HS-5 (cell line): ENCODE measurements around the gene DIP2C.

ENCODE experiments used
- DNase-seq: peaks from one replicate; pipeline ENCODE4 v3.0.0-alpha.2; 2012; ENCODE audit warnings: low read depth

The DIP2C gene

DNA sequence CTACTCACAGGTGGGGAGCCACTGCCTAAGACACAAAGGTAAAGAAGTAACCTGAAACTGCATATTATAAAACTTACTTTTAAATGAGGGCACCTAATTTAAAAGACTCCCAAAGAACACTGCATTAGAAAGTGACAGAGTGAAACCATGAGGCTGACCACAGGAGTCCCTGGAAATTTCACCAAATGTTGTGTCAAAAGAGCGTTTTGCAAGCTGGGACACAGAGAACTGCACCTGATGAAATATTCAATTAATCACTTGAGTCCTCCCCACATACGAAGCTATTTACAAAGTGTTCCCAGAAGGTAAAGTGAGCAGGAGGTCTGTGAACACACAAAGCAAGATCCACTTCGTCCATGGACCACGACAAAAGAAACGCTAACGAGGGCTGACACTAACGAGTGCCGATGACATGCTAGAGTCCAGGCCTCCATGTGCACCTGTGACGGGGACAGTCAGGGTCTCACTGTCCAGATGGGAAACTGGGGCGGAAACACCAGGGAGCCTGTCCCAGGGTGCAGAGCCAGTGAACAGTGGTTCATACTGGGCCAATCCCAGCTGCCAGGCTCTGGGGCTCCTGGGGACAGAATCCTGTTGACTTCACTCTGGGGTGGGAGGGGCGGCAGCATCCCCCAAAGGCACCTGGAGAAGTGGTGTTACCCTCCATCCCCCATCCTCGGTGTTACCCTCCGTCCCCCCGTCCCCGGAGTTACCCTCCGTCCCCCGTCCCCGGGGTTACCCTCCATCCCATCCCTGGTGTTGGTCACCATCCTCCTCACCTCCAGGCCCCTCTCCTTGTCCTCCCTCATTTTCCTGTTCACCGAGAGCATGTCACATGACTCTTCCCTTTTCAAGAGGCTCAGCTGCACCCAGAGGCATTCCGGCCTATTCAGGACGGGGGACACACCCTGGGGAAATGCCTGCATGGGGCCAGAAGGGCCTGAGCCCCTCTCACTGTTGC, 63.4 kb downstream of the DIP2C start:
- no peak for DNase-seq

DNA sequence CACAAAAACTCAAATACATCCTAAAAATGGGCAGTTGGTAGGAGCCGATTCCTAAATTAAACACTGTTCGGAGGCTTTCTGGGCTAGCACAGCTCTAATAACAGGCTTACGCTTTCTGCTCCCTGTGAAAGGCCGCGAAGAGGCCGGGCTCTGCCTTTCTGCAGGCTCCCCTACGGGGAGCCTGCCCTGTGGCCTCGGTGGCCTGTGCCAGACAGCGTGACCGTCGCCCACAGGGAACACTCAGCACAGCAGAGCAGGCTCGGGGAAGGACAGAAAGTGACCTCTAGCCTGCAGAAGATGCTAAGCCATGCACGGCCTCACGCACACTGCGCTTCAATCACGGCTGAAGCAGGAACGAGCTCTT, 64.2 kb downstream of the DIP2C start:
- DNase-seq: no peak

DNA sequence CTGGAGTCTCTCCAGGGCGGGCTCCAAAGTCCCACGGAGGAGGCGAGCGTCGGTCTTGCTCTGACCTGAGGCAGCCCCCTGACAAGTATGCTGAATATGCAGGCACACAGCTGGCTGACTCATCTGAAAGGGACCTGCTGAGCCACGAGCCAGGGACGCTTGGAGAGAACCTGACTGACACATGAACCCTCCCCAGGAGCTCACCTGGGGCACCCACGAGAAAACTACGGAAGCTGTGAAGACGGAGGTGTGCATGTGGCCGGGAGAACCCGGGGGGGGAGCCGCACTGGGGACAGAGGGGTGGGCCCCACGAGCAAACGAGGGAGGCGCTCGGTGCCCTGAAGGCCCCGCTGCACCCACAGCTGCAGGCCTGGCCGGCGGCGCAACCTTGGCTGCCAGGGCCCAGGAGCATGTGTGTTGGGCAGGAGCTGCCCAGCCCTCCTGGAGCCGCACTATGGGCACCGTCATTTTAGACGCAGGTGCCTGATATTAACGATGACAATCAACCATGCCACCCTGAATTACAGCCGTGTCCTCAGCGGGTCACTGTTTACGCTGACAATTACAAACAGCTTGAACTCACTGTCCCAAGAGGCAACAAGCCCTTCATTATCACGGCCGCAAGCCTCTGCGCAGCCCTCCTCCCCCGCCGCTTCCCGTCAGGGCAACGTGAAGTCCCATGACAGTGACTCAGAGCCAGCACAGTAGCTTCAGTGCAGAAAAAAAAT, 64.7 kb downstream of the DIP2C start:
- DNase-seq: no peak

DNA sequence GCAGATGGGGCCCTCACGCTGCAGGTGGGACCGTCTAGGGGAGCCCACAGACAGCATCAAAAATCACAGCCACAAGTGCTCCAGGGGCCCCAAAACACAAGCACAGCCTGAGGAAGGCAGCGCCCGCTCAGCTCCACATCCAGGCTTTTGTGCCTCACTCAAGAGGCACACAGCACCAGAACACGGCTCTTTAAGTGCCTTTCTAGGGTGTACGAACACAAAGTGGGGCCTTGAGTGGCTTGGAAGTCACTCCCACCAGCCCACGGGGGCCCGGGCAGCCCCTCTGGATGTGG, 65.2 kb downstream of the DIP2C start:
- DNase-seq: no peak

DNA sequence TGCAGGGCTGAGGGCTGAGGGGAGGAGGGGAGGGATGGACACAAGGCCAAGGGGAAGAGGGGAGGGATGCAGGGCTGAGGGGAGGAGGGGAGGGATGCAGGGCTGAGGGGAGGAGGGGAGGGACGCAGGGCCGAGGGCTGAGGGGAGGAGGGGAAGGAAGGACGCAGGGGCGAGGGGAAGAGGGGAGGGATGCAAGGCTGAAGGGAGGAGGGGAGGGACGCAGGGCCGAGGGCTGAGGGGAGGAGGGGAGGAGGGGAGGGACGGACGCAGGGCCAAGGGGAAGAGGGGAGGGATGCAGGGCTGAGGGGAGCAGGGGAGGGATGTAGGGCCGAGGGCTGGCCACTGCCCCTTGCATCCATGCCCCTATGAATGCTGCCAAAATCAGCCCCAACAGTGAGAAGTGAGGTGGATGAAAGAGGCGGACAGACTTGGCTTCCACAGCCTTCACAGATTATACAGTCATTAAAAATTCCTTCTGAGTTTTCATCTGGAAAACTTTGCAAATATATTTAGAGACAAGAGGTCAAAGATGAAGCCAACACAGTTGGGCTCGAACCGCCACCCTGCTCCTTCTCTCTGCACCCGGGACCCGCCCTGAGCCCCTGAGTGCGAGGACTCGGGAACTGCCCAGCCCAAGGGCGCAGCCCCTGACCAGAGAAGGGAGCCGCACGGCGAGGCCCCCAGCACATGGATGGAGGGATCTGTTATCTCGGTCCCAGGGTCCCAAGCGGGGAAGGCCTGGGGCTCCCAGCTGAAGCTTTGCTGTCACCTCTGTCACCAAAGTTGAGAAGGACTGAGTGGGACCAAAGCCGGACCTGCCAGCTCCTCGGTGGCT, 65.8 kb downstream of the DIP2C start:
- DNase-seq: no peak

DNA sequence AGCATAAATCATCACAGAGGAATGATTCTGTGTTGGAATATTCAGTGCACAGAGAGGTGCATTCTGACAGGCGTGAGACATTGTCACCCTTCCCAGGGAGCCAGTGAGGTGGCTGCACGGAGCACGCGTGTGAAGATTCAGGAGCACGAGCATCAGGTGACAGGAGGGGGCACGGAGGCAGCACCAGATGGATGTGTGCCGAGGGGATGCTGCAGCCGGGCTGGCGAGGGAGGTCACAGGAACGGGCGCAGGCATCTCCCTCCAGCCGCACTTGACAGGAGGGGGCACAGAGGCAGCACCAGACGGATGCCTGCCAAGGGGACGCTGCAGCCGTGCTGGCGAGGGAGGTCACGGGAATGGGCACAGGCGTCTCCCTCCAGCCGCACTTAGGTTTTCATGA, 66.5 kb downstream of the DIP2C start:
- no peak for DNase-seq

DNA sequence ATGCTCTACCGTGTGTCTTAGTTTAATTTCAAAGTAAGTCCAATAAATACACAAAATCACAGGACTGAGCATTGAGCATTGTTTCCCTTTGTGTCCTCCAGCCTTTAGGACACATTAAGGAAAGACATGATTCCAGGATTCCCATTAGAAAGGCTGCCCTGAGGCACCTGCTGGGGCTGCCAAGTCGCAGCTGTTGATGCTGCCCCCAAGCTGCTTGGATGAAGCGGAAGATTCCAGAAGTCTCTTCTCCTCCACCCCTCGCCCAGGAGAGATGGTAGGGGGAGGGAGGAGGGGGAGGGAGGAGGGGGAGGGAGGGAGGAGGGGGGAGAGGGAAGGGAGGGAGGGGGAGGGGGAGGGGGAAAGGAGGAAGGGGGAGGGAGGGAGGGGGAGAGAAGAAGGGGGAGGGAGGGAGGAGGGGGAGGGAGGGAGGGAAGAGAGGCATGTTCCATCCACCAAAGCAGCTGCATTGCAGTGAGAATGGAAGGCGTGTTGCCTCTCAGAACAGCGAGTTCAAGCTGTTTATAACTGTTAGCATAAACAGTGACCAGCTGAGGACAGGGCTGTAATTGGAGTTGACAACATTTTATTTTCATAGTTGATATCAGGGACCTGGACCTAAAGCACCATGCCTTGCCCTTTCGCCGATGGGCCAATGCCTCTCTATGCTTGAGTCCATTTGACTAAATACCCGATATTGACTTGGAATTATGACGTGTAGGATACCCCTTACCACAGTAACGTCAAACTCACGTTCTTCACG, 67.3 kb downstream of the DIP2C start:
- DNase-seq: no peak

DNA sequence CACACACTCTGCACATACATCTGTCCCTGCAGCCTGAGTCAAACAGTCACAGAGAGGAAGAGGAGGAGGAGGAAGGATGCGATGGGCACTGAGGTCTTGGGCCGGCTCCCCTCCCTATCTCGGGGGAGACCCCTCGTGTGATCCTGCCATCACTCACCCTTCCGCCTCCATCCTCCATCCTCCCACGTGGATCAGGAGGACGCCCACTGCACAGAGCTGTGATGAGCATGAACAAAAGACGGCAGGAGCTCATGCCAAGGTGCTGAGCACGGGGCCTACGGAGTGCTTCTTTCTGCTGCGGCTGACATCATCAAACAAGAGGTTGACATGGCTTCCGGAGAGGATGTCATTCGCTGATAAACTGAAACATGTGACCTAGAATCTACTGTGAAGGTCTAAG, 68.0 kb downstream of the DIP2C start:
- DNase-seq: no peak

DNA sequence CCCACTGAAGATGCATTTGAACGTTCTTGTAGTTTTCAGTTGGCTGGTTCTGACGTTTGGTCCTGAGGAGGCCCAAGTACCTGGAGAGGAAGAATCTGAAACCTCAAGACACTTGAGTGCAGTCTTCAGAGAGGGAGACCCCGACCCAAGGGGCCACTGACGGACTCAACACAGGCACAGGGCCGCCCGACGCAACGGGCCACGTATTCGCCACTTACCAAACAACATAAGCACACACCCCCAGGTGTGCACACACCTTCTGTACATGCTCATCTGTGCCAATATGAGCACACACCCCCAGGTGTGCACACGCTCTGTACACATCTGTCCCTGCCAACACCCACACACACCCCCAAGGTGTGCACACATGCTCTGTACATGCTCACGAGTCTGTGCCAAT, 68.5 kb downstream of the DIP2C start:
- no peak for DNase-seq

DNA sequence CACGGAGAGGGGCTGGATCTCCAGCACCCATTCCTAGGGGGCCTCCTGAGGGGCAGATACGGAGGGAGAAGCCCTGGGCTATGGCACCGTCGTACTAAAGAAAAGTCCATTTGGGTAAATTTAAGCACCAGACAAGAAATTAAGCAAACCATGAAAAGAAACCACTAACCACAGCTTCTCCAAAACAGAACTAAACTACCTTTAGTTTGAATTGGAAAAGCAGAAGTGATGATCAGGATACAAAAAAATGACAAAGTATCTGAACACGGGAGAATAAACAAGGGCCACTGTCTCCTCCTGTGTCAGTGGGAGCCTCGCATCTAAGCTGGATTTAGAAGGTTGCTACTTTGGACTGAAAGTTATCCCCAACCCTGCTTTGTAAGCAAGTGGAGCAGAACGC, 69.1 kb downstream of the DIP2C start:
- no peak for DNase-seq

DNA sequence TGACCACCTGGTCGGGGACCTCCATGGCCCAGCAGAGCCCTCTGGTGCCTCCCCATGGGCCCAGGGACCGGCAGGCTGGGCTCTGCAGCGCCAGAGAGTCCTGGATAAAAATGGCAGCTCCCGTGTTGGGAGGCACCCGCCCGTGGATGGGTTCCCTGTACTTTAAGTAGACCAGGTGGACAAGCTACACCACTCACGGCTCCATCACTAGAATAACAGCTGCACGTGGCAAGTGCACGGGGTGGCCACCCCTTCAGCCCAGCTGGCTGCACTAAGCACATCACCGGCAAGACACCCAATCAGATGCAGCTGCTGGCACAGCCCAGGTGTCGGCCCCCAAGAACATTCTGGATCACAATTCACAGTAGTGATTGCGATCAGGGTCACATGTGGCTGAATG, 69.8 kb downstream of the DIP2C start:
- no peak for DNase-seq

DNA sequence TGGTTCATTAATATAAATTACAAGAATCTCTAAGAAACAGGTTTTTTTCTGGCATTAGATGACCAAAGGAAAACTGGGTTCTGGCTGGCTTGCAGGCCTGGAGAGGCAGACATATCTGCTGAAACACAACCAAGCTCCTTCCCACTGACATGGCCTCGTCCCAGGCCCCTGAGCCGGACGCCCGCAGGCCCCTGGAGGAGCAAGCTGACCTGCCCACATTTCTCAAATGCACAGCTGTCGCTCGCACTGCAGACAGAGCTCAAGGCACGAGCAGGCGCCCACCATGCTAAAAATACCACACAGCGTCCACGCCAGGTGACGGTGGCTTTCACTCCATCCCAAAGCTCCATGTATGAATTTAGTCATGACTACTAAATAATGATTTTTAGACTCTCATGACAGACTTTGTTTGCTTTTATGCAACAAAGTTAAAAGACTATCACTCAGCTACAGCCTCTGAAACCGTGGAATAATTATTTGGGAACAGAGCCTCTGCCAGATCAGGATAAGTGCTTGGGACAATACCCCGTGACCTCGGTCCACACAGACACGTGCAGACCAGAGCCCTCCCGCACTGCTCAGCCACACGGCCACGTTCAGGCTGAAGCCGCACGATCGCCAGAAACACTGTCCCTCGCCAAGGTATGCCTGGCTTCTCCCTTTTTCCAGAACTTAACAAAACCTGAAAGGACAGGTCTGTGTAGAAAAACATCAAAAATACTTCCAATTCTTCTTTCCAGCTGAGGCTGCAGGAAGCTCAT, 71.1 kb downstream of the DIP2C start:
- no peak for DNase-seq

DNA sequence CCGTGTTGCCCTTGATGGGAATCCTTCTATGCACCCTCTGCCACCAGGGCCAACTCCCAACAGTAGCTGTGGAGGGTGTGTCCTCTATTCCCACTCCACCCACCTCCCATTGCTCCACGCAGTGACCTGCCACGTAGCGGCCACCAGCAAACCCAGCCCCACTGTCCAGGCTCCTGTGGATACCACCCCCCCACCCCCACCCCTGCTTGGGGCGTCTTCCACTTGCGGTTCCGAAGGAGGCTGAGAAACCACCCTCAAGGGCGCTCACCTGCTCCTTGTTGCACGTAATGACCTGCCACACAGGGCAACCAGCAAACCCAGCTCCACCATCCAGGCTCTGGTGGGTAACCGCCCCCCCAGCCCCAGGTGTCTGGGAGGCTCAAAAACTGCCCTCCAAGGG, 72.0 kb downstream of the DIP2C start:
- DNase-seq: no peak

DNA sequence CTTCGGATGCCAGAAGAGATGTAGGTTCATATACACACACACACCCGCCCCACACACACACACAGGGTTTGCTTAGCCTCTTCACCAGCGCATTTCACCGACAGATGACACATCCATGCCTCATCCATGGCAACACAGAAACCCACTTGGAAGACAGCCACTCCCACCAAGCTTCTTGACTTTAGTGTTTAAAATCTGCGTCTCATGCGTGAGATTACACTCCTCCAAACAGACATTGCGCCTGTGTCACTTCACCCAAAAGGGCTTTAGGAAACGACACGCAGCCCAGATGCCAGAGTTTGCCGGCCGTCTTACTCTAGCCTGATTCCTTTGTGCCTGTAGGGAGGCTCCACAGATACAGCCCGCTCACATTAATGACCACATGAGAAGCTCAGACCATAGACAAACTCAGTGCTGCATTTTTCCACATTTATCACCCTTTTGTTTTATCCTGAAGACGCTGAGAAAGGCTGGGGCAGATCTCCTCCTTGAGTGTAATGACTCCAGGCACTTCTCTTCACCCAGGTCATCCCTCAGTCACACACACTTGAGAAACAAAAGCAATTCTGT, 73.8 kb downstream of the DIP2C start:
- DNase-seq: no peak

DNA sequence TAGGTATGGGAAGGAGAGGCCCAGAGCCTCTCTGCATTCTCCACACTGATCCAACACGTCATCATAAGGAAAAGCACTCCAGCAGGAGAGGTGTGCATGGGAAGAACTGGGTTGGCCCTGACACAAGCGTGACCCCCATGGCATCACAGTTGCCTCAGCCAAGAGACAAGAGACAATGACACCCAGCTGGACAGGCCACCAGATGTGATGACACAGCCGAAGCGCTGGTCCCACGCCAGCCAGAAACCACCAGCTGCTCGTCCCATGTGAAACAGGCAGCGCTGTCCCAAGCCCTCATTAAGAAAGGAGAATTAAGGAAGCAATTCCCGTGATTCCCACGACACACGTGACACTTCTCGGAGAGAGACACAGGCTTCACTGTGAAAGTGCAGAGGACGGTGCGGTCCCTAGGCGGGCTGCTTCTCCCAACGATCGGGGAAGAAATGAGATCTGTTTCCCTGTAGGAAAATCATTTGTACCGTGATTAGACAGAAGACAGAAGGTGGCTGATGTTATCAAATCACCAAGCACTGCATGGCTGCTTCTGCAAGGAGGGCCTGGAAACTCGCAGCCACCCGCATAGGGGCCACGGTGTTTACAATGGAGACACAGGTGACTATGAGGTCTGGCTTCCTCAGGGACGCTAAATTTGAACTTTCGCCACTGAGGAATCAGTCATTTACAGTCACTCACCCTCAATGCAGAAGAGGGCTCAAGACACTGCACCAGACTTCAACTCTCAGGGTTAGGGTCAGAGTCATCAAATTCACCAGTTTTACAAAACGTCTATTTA, 74.5 kb downstream of the DIP2C start:
- DNase-seq: no peak

DNA sequence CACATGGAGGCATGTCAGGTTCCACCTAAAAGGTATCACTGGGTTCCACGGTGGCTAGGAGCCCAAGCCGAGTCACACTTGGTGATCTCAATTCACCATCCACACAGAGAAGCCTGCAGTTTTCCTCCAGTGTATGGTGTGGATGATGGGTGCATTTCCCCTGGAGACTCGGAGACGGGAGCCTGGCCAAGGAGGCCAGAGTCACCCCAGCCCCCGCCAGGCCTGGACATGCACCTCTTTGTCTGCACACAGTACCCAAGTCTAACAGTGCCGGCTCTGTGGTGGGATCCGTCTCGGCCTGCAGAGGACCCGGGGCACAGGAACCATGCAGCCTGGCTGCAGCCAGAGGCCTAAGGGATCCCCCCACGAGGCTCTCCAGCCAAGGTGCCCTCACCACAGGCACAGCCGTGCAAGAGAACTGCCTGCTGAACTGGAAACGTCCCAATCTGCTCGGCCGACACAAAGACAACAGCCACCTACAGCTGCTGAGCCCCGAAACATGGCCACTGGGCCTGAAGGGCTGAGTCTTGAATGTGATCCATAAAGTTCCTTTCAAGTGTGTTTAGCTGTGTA, 75.2 kb downstream of the DIP2C start:
- no peak for DNase-seq

DNA sequence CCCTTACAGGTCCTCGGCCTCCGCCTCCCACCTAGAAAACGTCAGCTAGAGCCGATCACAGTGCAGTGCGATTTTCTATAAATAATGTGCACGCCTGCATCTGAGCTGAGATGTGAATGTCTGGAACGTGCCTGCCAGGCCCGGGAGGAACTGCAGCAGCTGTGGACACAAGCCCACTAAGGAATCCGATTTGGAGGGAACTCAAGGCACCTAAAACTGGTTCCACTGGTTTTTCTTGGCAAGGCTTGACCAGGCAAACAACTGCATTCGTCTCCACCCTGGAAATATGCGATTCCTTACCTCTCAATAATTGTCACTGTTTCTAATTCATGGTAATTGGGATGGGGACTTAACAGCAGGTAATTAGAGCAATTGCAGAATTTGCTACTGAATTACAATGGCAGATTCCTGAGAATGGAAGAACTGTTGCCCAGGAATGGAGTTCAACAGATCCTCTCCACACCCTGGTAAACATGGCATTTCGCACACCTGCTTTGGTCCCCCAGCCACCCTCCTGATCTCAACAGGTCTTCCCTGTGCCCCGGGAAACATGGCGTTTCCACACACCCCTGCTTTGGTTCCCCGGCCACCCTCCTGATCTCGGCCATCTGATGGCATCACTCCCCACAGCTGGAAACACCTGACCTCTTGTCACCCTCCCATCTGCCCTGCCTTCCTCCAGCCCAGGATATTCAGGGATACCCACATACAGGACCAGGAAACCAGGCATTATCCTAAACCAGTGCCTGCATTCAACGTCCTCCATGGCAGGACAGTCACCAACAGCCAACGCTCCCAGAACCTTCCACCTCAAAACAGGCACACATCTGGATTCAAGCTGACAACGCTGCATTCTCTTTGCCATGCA, 76.0 kb downstream of the DIP2C start:
- no peak for DNase-seq

DNA sequence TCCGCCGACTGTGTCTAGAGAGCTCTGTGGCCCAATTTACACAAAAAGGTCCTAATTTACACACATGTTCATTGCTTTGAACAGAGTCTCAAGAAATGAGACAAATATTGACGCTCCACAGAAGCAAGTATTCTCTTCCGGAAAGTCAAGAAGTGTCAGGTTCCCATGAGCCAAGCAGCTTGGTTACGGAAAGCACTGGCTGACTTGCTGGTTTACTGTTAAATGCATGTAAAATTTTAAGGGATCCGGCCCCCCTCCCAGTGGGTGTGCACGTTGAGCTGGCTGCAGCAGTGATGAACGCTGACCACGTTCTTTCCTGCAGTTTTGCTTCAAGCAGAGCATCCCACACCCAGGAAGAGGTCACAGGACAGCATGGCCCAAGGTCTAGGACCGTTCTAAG, 76.8 kb downstream of the DIP2C start:
- no peak for DNase-seq
